Gastroesophageal sphincter (tissue), 3 donors: Measurements from ENCODE around the gene SCN4A.
"Not testable (repeated sequence)": the region's sequence is repeated elsewhere in the genome, so short reads cannot be mapped to it uniquely, and the experiment has no call there.

Experiments
- POLR2AphosphoS5 ChIP-seq: sonication (generic); formaldehyde crosslinking; IDR thresholded peaks from one replicate; pipeline ENCODE4 v1.6.1; 2017; ENCODE audit warnings: antibody characterized with exemption
- TF ChIP-seq, protein P1 (sequence below), 4 experiments: fragments of 200-600 bp in 2 of 4; fragments of 450-650 bp in 2 of 4; sonication (generic) in 1 of 4; IDR thresholded peaks; one replicate each; pipeline ENCODE4 v1.5.1; 2017 to 2019; ENCODE audit warnings: antibody characterized with exemption in 4 of 4, mild to moderate bottlenecking in 2 of 4, moderate library complexity in 2 of 4

DNA sequence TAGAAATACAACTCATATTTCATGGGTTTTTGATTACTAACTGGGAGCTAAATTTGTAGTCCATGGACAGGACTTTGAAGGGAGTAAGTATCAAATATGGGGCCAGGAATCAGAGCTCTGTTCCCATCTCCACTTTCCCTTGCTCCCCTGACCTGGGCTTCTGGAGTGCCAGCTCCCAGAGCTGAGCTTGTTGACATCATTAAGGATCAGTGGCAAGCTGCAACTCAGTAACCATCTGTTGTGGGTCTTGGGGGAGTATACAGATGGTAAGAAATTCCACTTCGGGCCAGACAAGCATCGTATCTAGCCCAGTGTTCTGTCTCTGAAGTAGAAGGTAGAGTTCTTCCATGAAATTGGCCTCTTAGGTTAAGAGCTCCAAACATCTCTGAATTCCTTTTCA lies 70.7 kb downstream of the SCN4A start:
- TF ChIP-seq, protein P1, sequence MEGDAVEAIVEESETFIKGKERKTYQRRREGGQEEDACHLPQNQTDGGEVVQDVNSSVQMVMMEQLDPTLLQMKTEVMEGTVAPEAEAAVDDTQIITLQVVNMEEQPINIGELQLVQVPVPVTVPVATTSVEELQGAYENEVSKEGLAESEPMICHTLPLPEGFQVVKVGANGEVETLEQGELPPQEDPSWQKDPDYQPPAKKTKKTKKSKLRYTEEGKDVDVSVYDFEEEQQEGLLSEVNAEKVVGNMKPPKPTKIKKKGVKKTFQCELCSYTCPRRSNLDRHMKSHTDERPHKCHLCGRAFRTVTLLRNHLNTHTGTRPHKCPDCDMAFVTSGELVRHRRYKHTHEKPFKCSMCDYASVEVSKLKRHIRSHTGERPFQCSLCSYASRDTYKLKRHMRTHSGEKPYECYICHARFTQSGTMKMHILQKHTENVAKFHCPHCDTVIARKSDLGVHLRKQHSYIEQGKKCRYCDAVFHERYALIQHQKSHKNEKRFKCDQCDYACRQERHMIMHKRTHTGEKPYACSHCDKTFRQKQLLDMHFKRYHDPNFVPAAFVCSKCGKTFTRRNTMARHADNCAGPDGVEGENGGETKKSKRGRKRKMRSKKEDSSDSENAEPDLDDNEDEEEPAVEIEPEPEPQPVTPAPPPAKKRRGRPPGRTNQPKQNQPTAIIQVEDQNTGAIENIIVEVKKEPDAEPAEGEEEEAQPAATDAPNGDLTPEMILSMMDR (IDR thresholded peaks at IDR 0.05) = not testable (repeated sequence)
- TF ChIP-seq POLR2AphosphoS5 = not testable (repeated sequence)
